Measurements from ENCODE around the gene TMIGD1.
A peak's percentile ranks its signal among the peaks of the same experiment; 100 is the strongest.

The TMIGD1 gene

DNA sequence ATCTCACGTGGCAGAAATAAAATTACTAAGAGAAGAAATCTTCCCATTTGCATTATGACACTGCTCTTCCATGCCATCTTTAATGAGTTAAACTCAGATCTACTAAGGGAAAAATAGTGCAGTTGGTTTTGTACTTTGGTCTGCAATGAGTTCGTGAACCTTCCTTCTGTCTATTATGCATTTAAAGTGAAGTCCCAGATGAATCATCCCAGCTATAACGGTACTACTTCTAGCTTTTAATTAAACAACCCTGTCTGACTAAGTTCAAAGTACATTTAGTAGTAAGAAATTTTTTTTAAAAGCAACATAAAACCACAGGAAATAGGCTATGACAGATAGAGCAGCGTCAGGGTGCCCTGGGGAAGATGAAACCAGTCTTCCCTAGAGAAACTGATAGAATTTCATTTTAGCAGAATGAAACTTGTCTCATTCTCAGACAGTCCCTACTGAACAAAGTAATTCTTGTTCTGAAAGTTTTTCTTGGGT, 1.8 kb downstream of the TMIGD1 start:
- DNase-seq (ENCODE audit: low read depth), result peak; percentile 40

DNA sequence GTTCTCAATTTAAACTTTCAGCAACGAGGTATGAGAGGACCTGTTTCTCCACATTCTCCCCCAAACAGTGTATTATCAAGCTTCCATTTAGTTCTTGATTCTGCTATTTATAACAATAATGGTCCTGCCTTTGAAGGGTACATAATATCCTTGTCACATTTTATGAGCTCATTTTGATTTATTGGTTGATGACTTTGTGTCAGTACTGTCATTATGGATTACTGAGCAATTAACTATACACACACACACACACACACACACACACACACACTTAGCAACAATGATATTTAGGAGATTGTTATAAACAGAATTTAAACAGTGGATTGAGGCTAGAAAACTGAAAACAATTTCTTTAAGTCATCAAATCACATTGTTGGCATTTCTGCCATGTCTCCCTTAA, 7.0 kb downstream of the TMIGD1 start:
- no peak for DNase-seq (ENCODE audit: low read depth)

GRCh38 chr17:30324723-30325122, 9.1 kb downstream of the TMIGD1 start:
- no peak for DNase-seq (ENCODE audit: low read depth)

DNA sequence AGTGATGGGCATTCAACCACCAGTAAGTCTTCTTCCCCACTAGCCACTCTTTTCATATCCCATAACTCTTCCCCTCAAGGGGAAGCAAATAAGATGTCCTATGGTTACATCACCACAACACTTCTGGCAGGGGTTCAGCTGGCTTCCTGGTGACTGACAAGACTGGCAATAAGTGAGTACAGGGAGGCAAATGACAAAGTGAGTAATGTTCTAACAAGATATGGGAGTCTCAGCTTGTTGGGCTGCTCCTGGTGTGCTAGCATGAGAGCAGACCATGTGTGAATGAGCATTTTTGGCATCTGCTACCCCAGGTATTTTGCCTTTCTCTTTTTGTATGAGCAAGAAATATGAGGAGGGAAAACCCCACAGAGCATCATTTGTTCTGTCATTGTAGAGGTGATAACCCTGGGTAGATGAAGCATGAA, 9.9 kb downstream of the TMIGD1 start:
- DNase-seq (ENCODE audit: low read depth), result peak; percentile 33

GRCh38 chr17:30323262-30323894, 10.5 kb downstream of the TMIGD1 start:
- DNase-seq (ENCODE audit: low read depth), result no peak

DNA sequence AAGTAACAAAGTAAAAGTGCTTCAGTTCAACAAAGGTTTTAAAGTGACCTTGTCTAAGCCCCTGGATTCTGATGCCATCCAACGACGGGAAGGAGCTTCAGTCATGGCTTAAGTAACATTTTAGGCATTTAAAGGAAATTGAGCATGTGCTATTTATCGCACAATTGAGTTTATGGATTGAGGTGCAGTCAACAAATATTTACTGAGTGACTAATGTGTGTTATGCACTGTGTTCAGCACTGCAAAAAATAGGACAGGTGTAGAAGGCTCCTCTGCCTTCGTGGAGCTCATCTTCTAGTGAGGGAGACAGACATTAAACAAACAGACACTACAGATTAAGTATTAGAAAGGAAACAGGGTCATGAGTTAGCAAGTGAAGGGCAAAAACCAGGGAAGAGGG, 12.5 kb downstream of the TMIGD1 start:
- DNase-seq (ENCODE audit: low read depth), result no peak

DNA sequence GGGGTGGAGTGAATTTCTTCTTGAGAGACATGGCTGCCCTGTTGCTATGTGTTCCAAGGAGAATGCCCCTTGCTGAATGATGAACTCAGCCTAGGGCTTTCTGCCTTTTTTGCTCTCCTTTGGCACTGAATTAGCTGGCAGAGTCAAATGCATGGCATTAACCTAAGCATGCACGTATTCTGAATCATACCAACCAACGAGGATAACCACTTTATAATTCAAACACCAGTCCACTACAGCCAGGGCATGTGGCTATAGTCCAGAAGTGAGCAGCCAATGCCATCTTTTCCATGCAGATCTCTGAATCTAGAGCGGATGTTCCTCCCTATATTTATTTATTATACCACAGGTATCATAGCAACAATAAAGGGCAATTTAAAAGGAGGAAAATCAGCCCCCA, 15.7 kb downstream of the TMIGD1 start:
- no peak for DNase-seq (ENCODE audit: low read depth)

GRCh38 chr17:30316736-30317135, 17.1 kb downstream of the TMIGD1 start:
- no peak for DNase-seq (ENCODE audit: low read depth)

GRCh38 chr17:30315106-30315505, 18.8 kb downstream of the TMIGD1 start:
- DNase-seq (ENCODE audit: low read depth), result no peak

DNA sequence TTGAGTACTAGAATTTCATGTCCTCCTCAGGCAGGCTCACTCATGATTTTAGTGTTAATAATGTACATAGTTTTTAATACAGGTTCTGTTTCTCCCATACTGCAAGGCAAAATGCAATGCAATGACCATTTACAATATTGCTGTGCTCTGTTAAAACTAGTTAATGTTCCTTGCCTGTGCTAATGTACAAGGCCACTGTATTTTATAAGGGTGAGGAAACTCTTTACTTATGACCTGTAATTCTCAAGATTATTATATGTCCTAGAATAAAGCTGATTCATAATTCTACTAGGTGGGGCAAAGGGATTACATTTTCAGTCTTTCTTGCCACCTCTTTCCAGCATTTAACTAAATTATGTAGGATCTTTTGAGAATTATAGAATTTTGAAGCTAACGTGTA, 19.4 kb downstream of the TMIGD1 start:
- no peak for DNase-seq (ENCODE audit: low read depth)

DNA sequence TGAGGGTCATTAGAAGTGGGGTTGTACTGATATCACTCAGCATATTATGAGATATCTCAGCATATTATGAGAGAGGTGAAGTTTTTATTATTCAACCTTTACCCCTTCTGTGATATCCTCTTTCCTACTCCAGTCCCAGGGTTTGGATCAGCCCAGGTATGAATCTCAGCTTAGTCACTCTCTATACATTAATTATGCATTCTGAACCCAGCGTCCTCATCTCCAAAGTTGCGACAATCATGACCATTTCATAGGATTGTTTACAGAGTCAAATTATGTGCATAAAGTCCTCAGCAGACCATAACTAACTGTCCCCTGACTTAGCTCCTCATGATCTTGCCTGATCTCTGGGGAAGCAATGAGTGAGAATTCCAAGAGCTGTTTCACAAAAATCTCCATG, 21.6 kb downstream of the TMIGD1 start:
- no peak for DNase-seq (ENCODE audit: low read depth)

DNA sequence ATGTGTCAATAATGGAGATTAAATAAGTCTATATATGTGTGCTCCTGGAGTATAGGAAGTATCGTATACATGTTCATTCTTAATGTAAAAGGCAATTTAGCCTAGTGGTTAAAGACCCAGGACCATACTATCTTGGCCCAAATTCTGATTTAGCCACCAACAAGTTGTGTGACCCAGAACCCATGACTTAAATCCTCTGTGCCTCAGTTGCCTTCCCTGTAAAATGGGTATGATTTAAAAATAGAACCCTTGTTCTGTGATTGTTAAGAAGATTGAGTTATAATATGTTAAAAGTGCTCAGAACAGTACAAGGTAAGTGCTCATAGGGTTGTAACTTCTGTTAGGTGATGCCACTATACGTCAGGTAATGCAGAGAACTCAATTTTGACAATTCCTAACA, 23.3 kb downstream of the TMIGD1 start:
- DNase-seq (ENCODE audit: low read depth), result no peak

DNA sequence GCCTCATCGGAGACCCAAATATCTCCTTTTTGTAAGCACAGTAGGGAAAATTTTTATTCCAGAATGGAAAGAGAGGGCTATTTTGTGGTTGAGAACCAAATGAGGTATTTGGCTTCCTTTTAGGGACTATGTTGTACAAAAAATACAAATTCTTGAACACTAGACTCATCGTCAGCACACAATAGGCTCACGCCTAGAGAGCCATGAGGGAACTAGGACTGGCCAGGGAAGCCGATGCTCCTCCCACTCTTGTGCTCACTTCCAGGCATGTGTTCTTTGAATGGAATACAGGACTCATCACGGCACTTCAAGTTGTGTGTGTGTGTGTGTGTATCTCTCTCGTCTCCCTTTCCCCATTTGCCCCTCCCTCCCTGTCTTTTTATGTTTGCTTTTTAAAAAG, 24.3 kb downstream of the TMIGD1 start:
- DNase-seq (ENCODE audit: low read depth), result no peak

DNA sequence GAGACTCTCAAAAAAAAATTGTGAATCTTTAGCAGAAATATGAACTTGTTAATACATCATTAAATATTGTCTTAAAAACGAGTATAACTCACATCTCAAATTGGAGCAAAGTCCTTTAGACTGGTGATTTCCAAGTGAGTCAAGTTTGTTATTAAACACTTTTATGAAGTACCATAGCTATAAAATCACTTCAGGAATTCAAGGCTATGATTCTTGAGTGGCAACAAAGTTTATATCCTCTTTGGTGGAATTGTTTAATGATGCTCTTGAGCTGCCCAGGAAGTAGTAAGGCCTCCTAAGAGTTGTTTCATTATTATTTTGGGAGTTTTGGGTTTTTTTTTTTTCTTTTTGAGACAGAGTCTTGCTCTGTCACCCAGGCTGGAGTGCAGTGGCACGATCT, 25.5 kb downstream of the TMIGD1 start:
- no peak for DNase-seq (ENCODE audit: low read depth)

DNA sequence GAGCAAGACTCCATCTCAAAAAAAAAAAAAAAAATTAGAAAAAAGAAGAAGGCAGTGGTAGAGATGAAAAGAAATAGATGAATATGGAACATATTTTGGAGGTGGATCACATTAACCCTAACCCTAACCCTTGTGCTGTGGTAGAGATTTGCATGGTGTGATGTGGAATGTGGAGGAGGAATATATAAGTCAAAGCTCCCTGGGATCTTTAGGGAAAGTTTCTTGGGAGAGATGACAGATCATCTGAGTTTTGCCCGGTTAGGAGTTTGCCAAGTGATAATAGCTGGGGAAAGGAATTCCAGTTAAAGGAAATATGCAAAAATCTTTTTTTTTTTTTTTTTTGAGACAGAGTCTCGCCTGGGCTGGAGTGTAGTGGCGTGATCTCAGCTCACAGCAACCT, 29.1 kb downstream of the TMIGD1 start:
- no peak for DNase-seq (ENCODE audit: low read depth)

GRCh38 chr17:30302241-30302640, 31.6 kb downstream of the TMIGD1 start:
- no peak for DNase-seq (ENCODE audit: low read depth)

GRCh38 chr17:30300818-30301217, 33.0 kb downstream of the TMIGD1 start:
- DNase-seq (ENCODE audit: low read depth), result no peak

DNA sequence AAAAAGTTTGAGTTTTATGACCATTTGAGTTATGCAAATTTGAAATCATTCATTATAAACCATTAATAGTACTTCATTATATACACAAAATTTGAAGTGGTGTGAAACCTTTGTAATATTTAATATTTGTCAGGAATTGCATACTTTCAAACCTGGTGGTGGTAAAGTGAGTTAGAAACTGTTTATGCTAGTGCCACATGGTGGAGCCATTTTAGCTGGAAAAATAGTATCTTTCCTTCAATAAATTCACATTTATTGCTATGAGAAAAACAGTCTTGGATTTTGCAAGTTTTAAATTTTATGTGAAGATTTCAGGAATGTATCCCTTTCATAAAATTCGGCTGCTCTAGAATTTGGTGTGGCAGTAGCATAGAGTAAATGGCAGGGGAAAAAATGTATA, 34.9 kb downstream of the TMIGD1 start:
- DNase-seq (ENCODE audit: low read depth), result no peak

DNA sequence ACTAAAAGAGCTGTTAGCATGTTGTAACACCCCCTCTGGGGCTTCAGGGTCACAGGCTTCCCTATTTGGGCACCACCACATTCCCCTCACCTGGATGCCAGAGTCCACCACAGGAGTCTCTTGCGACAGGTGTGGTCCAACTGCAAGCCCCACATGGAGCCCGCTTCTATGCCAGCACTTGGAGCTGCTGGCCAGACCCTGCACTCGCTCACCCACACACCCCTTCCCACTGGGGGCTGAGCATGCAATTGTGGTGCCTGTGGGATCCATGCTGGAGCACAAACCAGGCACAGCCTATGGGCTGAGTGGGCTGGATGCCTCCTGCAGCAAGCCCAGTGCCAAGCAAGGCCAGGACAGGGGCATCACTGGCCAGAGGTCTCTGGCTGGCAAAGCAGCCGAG, 36.1 kb downstream of the TMIGD1 start:
- DNase-seq (ENCODE audit: low read depth), result no peak

GRCh38 chr17:30296499-30297080, 37.3 kb downstream of the TMIGD1 start:
- no peak for DNase-seq (ENCODE audit: low read depth)

DNA sequence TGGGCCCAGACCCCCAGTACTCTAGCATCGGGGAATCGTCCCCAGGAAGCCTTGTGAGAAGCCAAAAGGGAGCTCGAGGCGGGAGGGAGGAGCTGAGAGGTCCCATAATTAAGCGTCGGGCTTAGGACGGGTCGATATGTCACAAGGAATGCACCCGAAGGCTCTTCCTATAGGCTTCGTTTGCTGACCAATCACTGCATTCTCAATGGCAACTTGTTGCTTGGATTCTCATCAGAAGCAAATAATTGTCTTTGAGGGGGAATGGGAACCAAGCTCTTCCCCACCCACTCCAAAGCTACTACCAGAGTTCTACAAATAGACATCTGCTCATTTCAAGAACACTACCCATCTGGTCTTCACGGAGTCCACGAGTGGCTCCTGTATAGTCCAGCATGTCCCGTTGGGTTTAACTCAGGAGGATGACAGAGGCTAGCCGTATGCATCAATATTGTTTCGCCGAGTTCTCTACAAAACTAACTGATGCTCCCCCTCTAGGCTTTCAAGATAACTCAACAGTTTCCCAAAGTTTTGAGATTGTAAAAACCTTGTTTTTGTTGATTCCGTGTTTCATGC, 41.5 kb downstream of the TMIGD1 start:
- no peak for DNase-seq (ENCODE audit: low read depth)

- peak; percentile 84 for DNase-seq (ENCODE audit: low read depth)
Measured at GRCh38 chr17:30291543-30292285, 42.1 kb downstream of the TMIGD1 start, which contains the start of gene BLMH. BLMH (minus strand) TSS chr17:30291944; CDS start chr17:30291819, 125 bp downstream.
